Keratinocyte (primary cell): ENCODE results near the gene THAP3. TPM values are rescaled to one million over a fixed set of nuclear protein-coding genes. Genes with fewer than 3 reads are reported as not detected.

Experiments
- DNase-seq: peaks from one replicate; pipeline ENCODE4 v3.0.0-alpha.2; 2011; ENCODE audit warnings: low read depth, missing footprints, low spot score
- FAIRE-seq: peaks from 2 replicates; lab custom pipeline; 2011; peaks lifted over from hg19 to GRCh38; lab: Jason Lieb, UNC
- H2AFZ ChIP-seq: 2 replicates; pipeline ENCODE4 v1.6.0; 2012; ENCODE audit warnings: low read length, control low read depth, inconsistent platforms; ENCODE audit not compliant: control insufficient read depth
- H3K27ac ChIP-seq: 2 replicates; pipeline ENCODE4 v1.5.1; 2011; ENCODE audit warnings: low read length; ENCODE audit not compliant: control insufficient read depth, insufficient read depth
- H3K27me3 ChIP-seq: 3 replicates; pipeline ENCODE4 v1.6.0; 2011; ENCODE audit warnings: low read length; ENCODE audit not compliant: control insufficient read depth, insufficient read depth; ENCODE audit errors: extremely low read depth
- H3K36me3 ChIP-seq, 2 experiments: 2 replicates in 1 of 2; 3 replicates in 1 of 2; pipeline ENCODE4 v1.5.1; 2011; ENCODE audit warnings: low read length in 2 of 2, mild to moderate bottlenecking in 1 of 2; ENCODE audit not compliant: control insufficient read depth in 2 of 2, insufficient read depth in 2 of 2; ENCODE audit errors: extremely low read depth in 1 of 2
- H3K4me1 ChIP-seq: 3 replicates; pipeline ENCODE4 v1.5.1; 2011; ENCODE audit warnings: low read length; ENCODE audit not compliant: control insufficient read depth, insufficient read depth; ENCODE audit errors: extremely low read depth
- H3K4me2 ChIP-seq: 3 replicates; pipeline ENCODE4 v1.6.0; 2011; ENCODE audit warnings: low read depth, low read length; ENCODE audit not compliant: control insufficient read depth, insufficient read depth; ENCODE audit errors: extremely low read depth
- H3K4me3 ChIP-seq, 3 experiments: fragments of 200-600 bp in 1 of 3; sonication (generic) in 1 of 3; 2 replicates in 2 of 3; 3 replicates in 1 of 3; pipeline ENCODE4 v1.5.1; 2011 to 2016; ENCODE audit warnings: low read length in 3 of 3, mild to moderate bottlenecking in 3 of 3, control low read depth in 2 of 3, inconsistent platforms in 1 of 3, low read depth in 1 of 3, mixed read lengths in 1 of 3, mixed run types in 1 of 3, moderate library complexity in 1 of 3; ENCODE audit not compliant: control insufficient read depth in 2 of 3, insufficient read depth in 2 of 3; ENCODE audit errors: extremely low read depth in 1 of 3
- H3K79me2 ChIP-seq: 2 replicates; pipeline ENCODE4 v1.6.0; 2012; ENCODE audit warnings: low read length; ENCODE audit not compliant: control insufficient read depth, insufficient read depth
- H3K9ac ChIP-seq: 3 replicates; pipeline ENCODE4 v1.6.0; 2011; ENCODE audit warnings: low read length; ENCODE audit not compliant: control insufficient read depth, insufficient read depth; ENCODE audit errors: extremely low read depth
- H3K9me1 ChIP-seq: 3 replicates; pipeline ENCODE4 v1.6.0; 2011; ENCODE audit warnings: low read length; ENCODE audit not compliant: control insufficient read depth, insufficient read depth; ENCODE audit errors: extremely low read depth
- H3K9me3 ChIP-seq: 2 replicates; pipeline ENCODE4 v1.5.1; 2012; ENCODE audit warnings: low read depth, low read length; ENCODE audit not compliant: control insufficient read depth
- H4K20me1 ChIP-seq: 3 replicates; pipeline ENCODE4 v1.6.0; 2011; ENCODE audit warnings: low read length; ENCODE audit not compliant: control insufficient read depth, insufficient read depth; ENCODE audit errors: extremely low read depth
- EZH2 ChIP-seq: IDR thresholded peaks from one replicate; pipeline ENCODE4 v1.6.1; 2012; ENCODE audit warnings: inconsistent platforms, mild to moderate bottlenecking, low read length, moderate library complexity
- dilution Hi-C: fragments of 300-500 bp; cut with MboI; formaldehyde crosslinking; loops from one replicate; pipeline ENCODE4 v1.7.0; 2020; ENCODE audit warnings: low sequenced_read_pairs; ENCODE audit not compliant: extremely low pct_ligation_motif_present
- polyA plus RNA-seq, 5 experiments: library from polyadenylated mRNA; depleted of rRNA in 3 of 5; stranded (reverse) in 3 of 5; stranded (forward) in 1 of 5; unstranded in 1 of 5; fragments of >200 nt; gene quantifications; 1 replicate in 1 of 5; 2 replicates in 3 of 5; 3 replicates in 1 of 5; pipeline versions ENCODE4 v1.2.1 to v1.2.3, GENCODE V29; 2011 to 2012; ENCODE audit warnings: missing spikeins in 2 of 5, low read depth in 1 of 5, low replicate concordance in 1 of 5
- TF ChIP-seq, protein P1 (sequence below), 3 experiments: IDR thresholded peaks in 1 of 3; conservative IDR thresholded peaks in 1 of 3; optimal IDR thresholded peaks in 1 of 3; 2 replicates in 2 of 3; 3 replicates in 1 of 3; pipeline versions ENCODE3 to v1.5.1; 2011; ENCODE audit warnings: low read length in 3 of 3, mild to moderate bottlenecking in 3 of 3, moderate library complexity in 2 of 3, control low read depth in 1 of 3, inconsistent platforms in 1 of 3; ENCODE audit not compliant: insufficient read depth in 2 of 3; ENCODE audit errors: extremely low read depth in 1 of 3

THAP3 gene
- polyA plus RNA-seq, 1 donor (not counting 4 experiments of a cell fraction or from before 2014, with no cell fraction given), result 5.1 TPM

DNA sequence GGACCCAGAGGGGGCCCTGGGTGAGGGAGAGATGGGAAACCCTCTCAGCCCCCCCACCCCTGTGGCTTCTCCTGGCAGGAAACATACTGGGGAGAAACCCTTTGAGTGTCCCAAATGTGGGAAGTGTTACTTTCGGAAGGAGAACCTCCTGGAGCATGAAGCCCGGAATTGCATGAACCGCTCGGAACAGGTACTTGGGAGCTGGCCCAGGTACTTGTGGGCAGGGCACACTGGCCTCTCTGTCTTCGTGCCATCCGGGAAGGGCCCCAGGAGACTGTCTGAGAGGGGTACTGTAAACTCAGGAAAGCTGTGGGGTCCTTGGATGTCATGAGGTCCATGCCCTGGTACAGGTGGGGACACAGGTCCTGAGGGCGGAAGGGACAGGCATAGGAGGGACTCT is 38.8 kb upstream of the THAP3 start:
- Histone ChIP-seq H3K36me3 (peaks cover 11 to 35% of the 10 kb centered on the region in 2 experiments), H3K27ac (no peak overlapping the region), H3K4me1 (peaks cover 47% of the 10 kb centered on the region), H3K79me2 (peaks cover 8% of the 10 kb centered on the region), H2AFZ (no peak overlapping the region), H3K27me3 (no peaks in the 10 kb centered on the region), H4K20me1 (peaks cover 29% of the 10 kb centered on the region), H3K9ac (no peak overlapping the region), H3K4me2 (no peak overlapping the region), H3K4me3 (no peak overlapping the region), H3K9me3 (no peaks in the 10 kb centered on the region), H3K9me1 (peaks cover 7% of the 10 kb centered on the region)
- dilution Hi-C loops, result no loop called here
- DNase-seq, result no peak
- TF ChIP-seq, protein P1, sequence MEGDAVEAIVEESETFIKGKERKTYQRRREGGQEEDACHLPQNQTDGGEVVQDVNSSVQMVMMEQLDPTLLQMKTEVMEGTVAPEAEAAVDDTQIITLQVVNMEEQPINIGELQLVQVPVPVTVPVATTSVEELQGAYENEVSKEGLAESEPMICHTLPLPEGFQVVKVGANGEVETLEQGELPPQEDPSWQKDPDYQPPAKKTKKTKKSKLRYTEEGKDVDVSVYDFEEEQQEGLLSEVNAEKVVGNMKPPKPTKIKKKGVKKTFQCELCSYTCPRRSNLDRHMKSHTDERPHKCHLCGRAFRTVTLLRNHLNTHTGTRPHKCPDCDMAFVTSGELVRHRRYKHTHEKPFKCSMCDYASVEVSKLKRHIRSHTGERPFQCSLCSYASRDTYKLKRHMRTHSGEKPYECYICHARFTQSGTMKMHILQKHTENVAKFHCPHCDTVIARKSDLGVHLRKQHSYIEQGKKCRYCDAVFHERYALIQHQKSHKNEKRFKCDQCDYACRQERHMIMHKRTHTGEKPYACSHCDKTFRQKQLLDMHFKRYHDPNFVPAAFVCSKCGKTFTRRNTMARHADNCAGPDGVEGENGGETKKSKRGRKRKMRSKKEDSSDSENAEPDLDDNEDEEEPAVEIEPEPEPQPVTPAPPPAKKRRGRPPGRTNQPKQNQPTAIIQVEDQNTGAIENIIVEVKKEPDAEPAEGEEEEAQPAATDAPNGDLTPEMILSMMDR (optimal IDR thresholded peaks at IDR 0.05 in 1 of 3, IDR thresholded peaks at IDR 0.05 in 1 of 3, conservative IDR thresholded peaks at IDR 0.05 in 1 of 3; ENCODE audit: extremely low read depth in 1 of 3, insufficient read depth in 2 of 3, low read length in 3 of 3), result no peak
- no peak for TF ChIP-seq EZH2
- no peak for FAIRE-seq

DNA sequence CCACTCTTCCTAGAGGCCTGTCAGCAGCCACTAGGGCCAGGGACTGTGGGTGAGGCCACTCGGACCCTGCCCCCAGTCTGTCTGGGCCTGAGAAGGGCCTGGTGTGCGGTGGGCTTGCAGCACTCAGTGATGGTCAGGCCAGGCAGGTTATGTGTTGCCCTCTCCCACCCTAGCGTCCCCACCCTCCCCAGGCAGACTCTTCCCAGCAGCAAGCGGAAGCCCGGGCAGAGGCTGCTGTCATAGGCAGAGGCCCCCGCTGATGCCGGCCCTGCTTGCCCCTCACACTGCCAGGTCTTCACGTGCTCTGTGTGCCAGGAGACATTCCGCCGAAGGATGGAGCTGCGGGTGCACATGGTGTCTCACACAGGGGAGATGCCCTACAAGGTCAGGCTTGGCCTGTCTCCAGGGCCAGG is 38.3 kb upstream of the THAP3 start:
- Histone ChIP-seq H3K79me2 (peaks cover 6% of the 10 kb centered on the region), H3K9me3 (no peaks in the 10 kb centered on the region), H3K9me1 (peaks cover 5% of the 10 kb centered on the region), H3K36me3 (peaks cover 14 to 40% of the 10 kb centered on the region in 2 experiments), H3K27ac (no peak overlapping the region), H2AFZ (no peak overlapping the region), H3K4me1 (peaks cover 43% of the 10 kb centered on the region), H3K27me3 (no peaks in the 10 kb centered on the region), H3K9ac (no peak overlapping the region), H3K4me2 (no peak overlapping the region), H3K4me3 (no peak overlapping the region), H4K20me1 (peaks cover 31% of the 10 kb centered on the region)
- FAIRE-seq (no peak), DNase-seq (no peak)
- TF ChIP-seq EZH2, result no peak
- TF ChIP-seq, protein P1 (optimal IDR thresholded peaks at IDR 0.05 in 1 of 3, IDR thresholded peaks at IDR 0.05 in 1 of 3, conservative IDR thresholded peaks at IDR 0.05 in 1 of 3; ENCODE audit: extremely low read depth in 1 of 3, insufficient read depth in 2 of 3, low read length in 3 of 3), result no peak
- dilution Hi-C loops, result no loop called here
